ENCODE measurements around the gene EPC1.
A peak's percentile ranks its signal among the peaks of the same experiment; 100 is the strongest.

EPC1 gene

DNA sequence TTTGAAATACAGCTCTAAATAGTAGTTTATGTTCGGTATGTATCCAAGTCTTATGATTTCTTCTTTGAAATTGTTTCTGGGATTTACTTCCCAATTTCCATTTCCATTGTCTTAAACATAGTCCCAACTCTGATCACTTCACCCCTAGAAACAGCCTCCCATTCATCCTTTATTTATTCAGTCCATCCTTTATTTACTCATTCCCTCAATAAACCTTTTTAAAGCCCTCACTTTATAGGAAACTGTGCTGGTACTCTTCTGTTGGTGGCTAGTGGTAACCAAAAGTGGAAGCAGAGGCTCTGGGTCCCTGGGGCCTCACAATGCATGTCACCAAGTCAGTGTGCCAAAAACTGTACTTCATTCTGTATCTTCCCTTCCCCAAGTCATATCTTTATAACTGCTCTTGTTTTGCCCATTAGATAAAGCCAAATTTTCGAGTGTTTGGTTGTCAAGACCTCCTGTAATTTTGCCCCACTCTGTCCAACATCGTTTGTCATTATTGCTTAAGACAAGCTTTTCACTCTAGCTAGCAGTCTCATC, 3.9 kb upstream of the EPC1 start:
- WGBS (ENCODE audit: insufficient coverage, insufficient read length) = no CpG with 5 or more reads among the region's 3 CpGs
- H3K27ac ChIP-seq (ENCODE audit: low read length) = no peak overlapping the region

DNA sequence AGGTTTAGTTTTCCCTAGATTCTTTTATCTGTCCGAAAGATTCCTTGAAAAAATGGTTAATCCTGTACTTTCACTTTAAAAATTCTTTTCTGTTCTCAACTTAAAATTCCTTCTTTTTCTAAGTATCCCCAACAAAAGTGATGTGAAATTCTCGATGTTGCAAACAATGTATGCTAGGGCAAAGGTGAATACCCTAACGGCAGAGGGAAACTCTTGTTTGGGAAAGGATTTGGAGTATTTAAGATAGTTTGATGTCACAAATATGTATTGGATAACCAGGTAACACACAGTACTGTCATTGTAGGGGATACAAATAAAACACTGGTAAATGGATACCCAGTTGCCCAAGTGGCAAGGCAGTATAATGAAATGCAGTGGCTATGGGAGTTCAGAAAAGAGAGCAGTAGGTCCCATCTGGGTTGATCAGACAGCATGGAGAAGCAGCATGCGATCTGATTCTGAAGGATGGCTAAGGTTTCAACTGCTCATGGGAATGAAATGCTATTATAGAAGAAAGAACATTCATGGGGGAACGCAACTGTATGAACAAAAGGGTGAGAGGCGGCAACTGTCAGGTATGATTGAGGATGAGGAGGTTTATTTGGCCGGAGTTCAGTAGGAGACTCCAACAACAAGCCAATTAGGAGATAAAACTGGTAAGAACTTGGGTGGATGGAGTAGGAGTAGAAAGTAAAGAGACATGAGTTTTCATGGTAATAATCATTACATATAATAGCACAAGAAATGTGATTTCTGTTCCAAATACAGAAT, 3.2 kb upstream of the EPC1 start:
- H3K36me3 ChIP-seq (ENCODE audit: control insufficient read depth, insufficient read depth, low read length) = no peaks in the 10 kb centered on the region
- no peaks in the 10 kb centered on the region for H3K4me1 ChIP-seq (ENCODE audit: control insufficient read depth, insufficient read depth, low read length)
- H3K27me3 ChIP-seq (ENCODE audit: control insufficient read depth, insufficient read depth, low read length) = no peaks in the 10 kb centered on the region
- H3K4me3 ChIP-seq (ENCODE audit: low read length) = no peak overlapping the region
- no peak overlapping the region for H3K27ac ChIP-seq (ENCODE audit: low read length)
- no CpG with 5 or more reads among the region's 7 CpGs for WGBS (ENCODE audit: insufficient coverage, insufficient read length)
- no peak for DNase-seq (ENCODE audit: low read depth, low spot score)
- no peaks in the 10 kb centered on the region for H3K9me3 ChIP-seq (ENCODE audit: control insufficient read depth, insufficient read depth, low read length)

More for the DNA sequence above, 3.9 kb upstream of the EPC1 start:
- no peak for DNase-seq (ENCODE audit: low read depth, low spot score)
- H3K4me1 ChIP-seq (ENCODE audit: control insufficient read depth, insufficient read depth, low read length) = no peaks in the 10 kb centered on the region
- no peaks in the 10 kb centered on the region for H3K36me3 ChIP-seq (ENCODE audit: control insufficient read depth, insufficient read depth, low read length)
- no peaks in the 10 kb centered on the region for H3K27me3 ChIP-seq (ENCODE audit: control insufficient read depth, insufficient read depth, low read length)
- no peaks in the 10 kb centered on the region for H3K9me3 ChIP-seq (ENCODE audit: control insufficient read depth, insufficient read depth, low read length)
- no peak overlapping the region for H3K4me3 ChIP-seq (ENCODE audit: low read length)

DNA sequence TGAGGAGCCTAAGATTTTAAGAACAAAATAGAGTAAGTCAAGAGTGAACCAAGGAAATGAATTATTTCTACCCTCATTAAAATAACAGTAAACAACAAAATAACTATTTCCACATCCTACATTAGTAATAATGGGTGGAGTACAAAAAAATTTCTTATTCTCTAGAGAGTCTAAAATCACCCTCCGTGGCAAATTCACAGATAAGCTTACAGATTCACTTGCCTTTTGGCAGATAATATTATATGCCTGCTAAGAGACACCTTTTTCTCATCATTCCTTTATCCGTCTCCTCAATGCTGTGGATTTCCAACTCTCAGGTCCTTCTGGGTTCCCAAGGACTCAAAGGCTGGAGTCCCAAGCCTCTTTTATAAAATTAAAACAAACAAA, 2.2 kb upstream of the EPC1 start:
- no peak for DNase-seq (ENCODE audit: low read depth, low spot score)
- Histone ChIP-seq H3K4me3 (ENCODE audit: low read length) (no peak overlapping the region), H3K27ac (ENCODE audit: low read length) (no peak overlapping the region), H3K27me3 (ENCODE audit: control insufficient read depth, insufficient read depth, low read length) (no peaks in the 10 kb centered on the region), H3K4me1 (ENCODE audit: control insufficient read depth, insufficient read depth, low read length) (no peaks in the 10 kb centered on the region), H3K9me3 (ENCODE audit: control insufficient read depth, insufficient read depth, low read length) (no peaks in the 10 kb centered on the region), H3K36me3 (ENCODE audit: control insufficient read depth, insufficient read depth, low read length) (no peaks in the 10 kb centered on the region)
- WGBS (ENCODE audit: insufficient coverage, insufficient read length) = no CpG with 5 or more reads among the region's 2 CpGs

- no peaks in the 10 kb centered on the region for H3K9me3 ChIP-seq (ENCODE audit: control insufficient read depth, insufficient read depth, low read length)
- no peak overlapping the region for H3K4me3 ChIP-seq (ENCODE audit: low read length)
- H3K4me1 ChIP-seq (ENCODE audit: control insufficient read depth, insufficient read depth, low read length) = no peaks in the 10 kb centered on the region
- 100% methylated on average over 2 of the region's 18 CpGs for WGBS (ENCODE audit: insufficient coverage, insufficient read length)
- no peaks in the 10 kb centered on the region for H3K36me3 ChIP-seq (ENCODE audit: control insufficient read depth, insufficient read depth, low read length)
- no peak overlapping the region for H3K27ac ChIP-seq (ENCODE audit: low read length)
- H3K27me3 ChIP-seq (ENCODE audit: control insufficient read depth, insufficient read depth, low read length) = no peaks in the 10 kb centered on the region
- DNase-seq (ENCODE audit: low read depth, low spot score) = no peak
These were observed 1.6 kb upstream of the EPC1 start for GRCh38 chr10:32348297-32349198.

DNA sequence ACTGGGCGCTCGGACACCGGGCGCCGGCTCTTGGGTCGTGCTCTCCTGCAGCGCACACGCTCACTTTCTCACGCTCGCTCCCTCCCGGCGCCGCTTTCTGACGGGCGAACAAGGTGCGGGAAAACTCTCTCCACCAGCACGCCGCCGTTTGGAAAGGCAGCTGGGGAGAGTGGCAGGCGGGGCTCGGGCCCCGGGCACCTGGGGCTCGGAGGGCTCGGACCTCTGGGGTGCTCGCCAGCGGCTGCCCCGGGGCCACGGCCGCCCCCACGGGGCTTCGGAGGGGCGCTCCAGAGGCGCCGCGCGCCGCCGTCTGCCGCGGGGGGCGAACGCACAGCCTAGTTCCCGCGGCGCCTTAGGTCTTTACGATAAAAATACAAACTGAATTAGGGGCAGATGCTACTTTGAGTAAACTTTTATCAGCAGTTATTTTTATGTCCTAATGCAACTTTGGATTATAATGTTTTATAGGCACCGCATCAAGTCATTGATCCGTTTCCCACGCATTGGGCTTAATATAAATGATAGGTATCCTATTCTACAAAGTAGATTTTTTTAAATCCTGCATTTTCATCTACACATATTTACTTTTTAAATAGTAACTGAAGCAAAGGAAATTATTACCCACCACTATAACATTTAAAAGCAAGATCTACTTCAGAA, 535 bp upstream of the EPC1 start:
- no peaks in the 10 kb centered on the region for H3K9me3 ChIP-seq (ENCODE audit: control insufficient read depth, insufficient read depth, low read length)
- no peak overlapping the region for H3K27ac ChIP-seq (ENCODE audit: low read length)
- H3K36me3 ChIP-seq (ENCODE audit: control insufficient read depth, insufficient read depth, low read length) = no peaks in the 10 kb centered on the region
- H3K4me3 ChIP-seq (ENCODE audit: low read length) = peak overlapping the region; percentile 77
- no peak for DNase-seq (ENCODE audit: low read depth, low spot score)
- no CpG with 5 or more reads among the region's 49 CpGs for WGBS (ENCODE audit: insufficient coverage, insufficient read length)
- peaks cover under 1% of the 10 kb centered on the region; the same call in 1 of the 2 replicates for H3K4me1 ChIP-seq (ENCODE audit: control insufficient read depth, insufficient read depth, low read length)
- no peaks in the 10 kb centered on the region for H3K27me3 ChIP-seq (ENCODE audit: control insufficient read depth, insufficient read depth, low read length)

- no peaks in the 10 kb centered on the region for H3K9me3 ChIP-seq (ENCODE audit: control insufficient read depth, insufficient read depth, low read length)
- H3K27ac ChIP-seq (ENCODE audit: low read length) = no peak overlapping the region
- no CpG with 5 or more reads among the region's 30 CpGs for WGBS (ENCODE audit: insufficient coverage, insufficient read length)
- peak; percentile 76 for DNase-seq (ENCODE audit: low read depth, low spot score)
- peaks cover 2% of the 10 kb centered on the region; the same call in 1 of the 2 replicates for H3K4me1 ChIP-seq (ENCODE audit: control insufficient read depth, insufficient read depth, low read length)
- H3K4me3 ChIP-seq (ENCODE audit: low read length) = peak overlapping the region; percentile 77; the same call in 1 of the 2 replicates
- H3K36me3 ChIP-seq (ENCODE audit: control insufficient read depth, insufficient read depth, low read length) = no peaks in the 10 kb centered on the region
- no peaks in the 10 kb centered on the region for H3K27me3 ChIP-seq (ENCODE audit: control insufficient read depth, insufficient read depth, low read length)
These were observed 816 bp downstream of the EPC1 start for GRCh38 chr10:32346134-32346550.

- no peak overlapping the region for H3K4me3 ChIP-seq (ENCODE audit: low read length)
- H3K27me3 ChIP-seq (ENCODE audit: control insufficient read depth, insufficient read depth, low read length) = no peaks in the 10 kb centered on the region
- no CpG with 5 or more reads among the region's 1 CpG for WGBS (ENCODE audit: insufficient coverage, insufficient read length)
- DNase-seq (ENCODE audit: low read depth, low spot score) = no peak
- peaks cover 2% of the 10 kb centered on the region; the same call in 1 of the 2 replicates for H3K4me1 ChIP-seq (ENCODE audit: control insufficient read depth, insufficient read depth, low read length)
- H3K36me3 ChIP-seq (ENCODE audit: control insufficient read depth, insufficient read depth, low read length) = no peaks in the 10 kb centered on the region
- no peak overlapping the region for H3K27ac ChIP-seq (ENCODE audit: low read length)
- no peaks in the 10 kb centered on the region for H3K9me3 ChIP-seq (ENCODE audit: control insufficient read depth, insufficient read depth, low read length)
These were observed 5.4 kb downstream of the EPC1 start for GRCh38 chr10:32341596-32341995.

GRCh38 chr10:32340596-32341180, 6.3 kb downstream of the EPC1 start:
- H3K27ac ChIP-seq (ENCODE audit: low read length) = no peak overlapping the region
- no CpG with 5 or more reads among the region's 4 CpGs for WGBS (ENCODE audit: insufficient coverage, insufficient read length)
- H3K4me3 ChIP-seq (ENCODE audit: low read length) = no peak overlapping the region
- DNase-seq (ENCODE audit: low read depth, low spot score) = no peak
- H3K27me3 ChIP-seq (ENCODE audit: control insufficient read depth, insufficient read depth, low read length) = no peaks in the 10 kb centered on the region
- peaks cover 2% of the 10 kb centered on the region; the same call in 1 of the 2 replicates for H3K4me1 ChIP-seq (ENCODE audit: control insufficient read depth, insufficient read depth, low read length)
- H3K36me3 ChIP-seq (ENCODE audit: control insufficient read depth, insufficient read depth, low read length) = no peaks in the 10 kb centered on the region
- no peaks in the 10 kb centered on the region for H3K9me3 ChIP-seq (ENCODE audit: control insufficient read depth, insufficient read depth, low read length)

DNA sequence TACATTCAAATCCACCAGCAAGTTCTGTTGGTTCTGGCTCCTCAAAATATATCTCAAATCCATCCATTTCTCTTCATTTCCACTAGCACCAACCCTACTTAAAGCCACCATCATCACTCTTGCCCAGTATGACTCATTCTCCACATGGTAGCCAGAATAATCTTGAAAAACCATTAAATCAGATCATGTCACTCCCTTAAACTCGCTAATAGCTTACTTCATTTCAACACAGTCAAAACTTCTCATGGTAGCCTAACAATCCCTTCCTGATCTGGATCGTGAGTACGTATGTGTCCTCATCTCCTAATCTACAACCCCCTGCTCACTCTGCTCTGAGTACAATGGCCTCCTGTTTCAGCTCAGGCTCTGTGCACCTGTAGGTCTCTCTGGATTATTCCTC, 8.7 kb downstream of the EPC1 start:
- peaks cover 2% of the 10 kb centered on the region; the same call in 1 of the 2 replicates for H3K4me1 ChIP-seq (ENCODE audit: control insufficient read depth, insufficient read depth, low read length)
- H3K36me3 ChIP-seq (ENCODE audit: control insufficient read depth, insufficient read depth, low read length) = no peaks in the 10 kb centered on the region
- no CpG with 5 or more reads among the region's 3 CpGs for WGBS (ENCODE audit: insufficient coverage, insufficient read length)

GRCh38 chr10:32337350-32337749, 9.6 kb downstream of the EPC1 start:
- H3K27ac ChIP-seq (ENCODE audit: low read length) = no peak overlapping the region
- WGBS (ENCODE audit: insufficient coverage, insufficient read length) = no CpG with 5 or more reads among the region's 1 CpG
- no peaks in the 10 kb centered on the region for H3K9me3 ChIP-seq (ENCODE audit: control insufficient read depth, insufficient read depth, low read length)
- no peak for DNase-seq (ENCODE audit: low read depth, low spot score)
- no peaks in the 10 kb centered on the region; the same call in 1 of the 2 replicates for H3K4me1 ChIP-seq (ENCODE audit: control insufficient read depth, insufficient read depth, low read length)
- H3K4me3 ChIP-seq (ENCODE audit: low read length) = no peak overlapping the region
- H3K36me3 ChIP-seq (ENCODE audit: control insufficient read depth, insufficient read depth, low read length) = no peaks in the 10 kb centered on the region
- no peaks in the 10 kb centered on the region for H3K27me3 ChIP-seq (ENCODE audit: control insufficient read depth, insufficient read depth, low read length)

More for the DNA sequence above, 8.7 kb downstream of the EPC1 start:
- DNase-seq (ENCODE audit: low read depth, low spot score) = no peak
- no peaks in the 10 kb centered on the region for H3K27me3 ChIP-seq (ENCODE audit: control insufficient read depth, insufficient read depth, low read length)
- H3K4me3 ChIP-seq (ENCODE audit: low read length) = no peak overlapping the region
- H3K9me3 ChIP-seq (ENCODE audit: control insufficient read depth, insufficient read depth, low read length) = no peaks in the 10 kb centered on the region
- H3K27ac ChIP-seq (ENCODE audit: low read length) = no peak overlapping the region

All from iPS DF 6.9 (cell line).